Measurements from ENCODE around the gene C16orf74.

Gene C16orf74

DNA sequence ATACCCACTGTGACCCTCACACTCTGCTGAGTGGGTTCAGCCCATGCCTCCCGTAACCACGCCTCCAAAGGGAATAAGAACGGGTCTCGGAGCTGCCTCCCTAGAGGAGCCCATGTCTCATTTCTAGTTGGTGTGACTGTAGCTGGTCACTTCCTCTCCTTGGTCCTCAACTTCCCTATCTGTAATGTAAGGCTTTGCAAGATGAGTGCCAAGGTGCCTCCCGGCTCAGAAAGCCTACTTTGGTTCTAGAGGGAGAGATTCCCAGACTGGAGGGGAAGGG lies 20.8 kb downstream of the C16orf74 start:
- H3K4me3 ChIP-seq (replicated peaks in 1 of 2; ENCODE audit: low read depth in 2 of 2, low read length in 2 of 2): no peak overlapping the region
- TF ChIP-seq, protein P1, sequence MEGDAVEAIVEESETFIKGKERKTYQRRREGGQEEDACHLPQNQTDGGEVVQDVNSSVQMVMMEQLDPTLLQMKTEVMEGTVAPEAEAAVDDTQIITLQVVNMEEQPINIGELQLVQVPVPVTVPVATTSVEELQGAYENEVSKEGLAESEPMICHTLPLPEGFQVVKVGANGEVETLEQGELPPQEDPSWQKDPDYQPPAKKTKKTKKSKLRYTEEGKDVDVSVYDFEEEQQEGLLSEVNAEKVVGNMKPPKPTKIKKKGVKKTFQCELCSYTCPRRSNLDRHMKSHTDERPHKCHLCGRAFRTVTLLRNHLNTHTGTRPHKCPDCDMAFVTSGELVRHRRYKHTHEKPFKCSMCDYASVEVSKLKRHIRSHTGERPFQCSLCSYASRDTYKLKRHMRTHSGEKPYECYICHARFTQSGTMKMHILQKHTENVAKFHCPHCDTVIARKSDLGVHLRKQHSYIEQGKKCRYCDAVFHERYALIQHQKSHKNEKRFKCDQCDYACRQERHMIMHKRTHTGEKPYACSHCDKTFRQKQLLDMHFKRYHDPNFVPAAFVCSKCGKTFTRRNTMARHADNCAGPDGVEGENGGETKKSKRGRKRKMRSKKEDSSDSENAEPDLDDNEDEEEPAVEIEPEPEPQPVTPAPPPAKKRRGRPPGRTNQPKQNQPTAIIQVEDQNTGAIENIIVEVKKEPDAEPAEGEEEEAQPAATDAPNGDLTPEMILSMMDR (IDR thresholded peaks at IDR 0.05; ENCODE audit: low read depth, low read length): no peak
- no peak for DNase-seq (ENCODE audit: low read depth in 2 of 2)

DNA sequence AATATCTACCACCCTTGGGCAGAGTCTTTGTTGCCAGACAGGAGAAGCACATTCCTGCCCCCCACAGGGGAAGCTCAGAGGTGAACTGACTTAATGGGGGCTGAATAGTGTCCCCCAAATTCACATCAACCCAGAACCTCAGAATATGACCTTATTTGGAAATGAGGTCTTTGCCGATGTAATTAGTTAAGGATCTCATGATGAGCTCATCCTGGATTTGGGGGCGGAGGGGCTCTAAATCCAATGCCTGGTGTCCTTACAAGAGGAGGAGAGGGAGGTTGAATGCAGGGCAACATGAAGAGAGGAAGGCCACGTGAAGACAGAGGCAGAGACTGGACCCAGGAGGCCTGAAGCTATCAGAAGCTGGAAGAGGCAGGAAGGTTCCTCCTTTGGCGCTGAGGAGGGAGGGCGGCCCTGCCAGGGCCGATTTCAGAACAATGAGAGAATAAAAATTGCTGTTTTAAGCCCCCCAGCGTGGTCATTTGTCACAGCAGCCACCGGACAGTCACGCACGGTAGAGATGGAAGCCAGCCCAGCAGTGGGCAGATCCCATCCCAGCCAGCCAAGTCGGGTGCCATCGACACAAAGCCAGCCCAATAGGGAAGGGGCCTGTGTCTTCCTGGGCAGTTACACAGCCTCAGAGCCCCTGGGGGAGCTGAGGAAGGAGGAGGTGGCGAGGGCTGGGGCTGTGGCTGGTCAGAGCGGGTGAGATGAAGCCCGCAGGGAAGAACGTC lies 21.3 kb downstream of the C16orf74 start:
- DNase-seq (ENCODE audit: low read depth in 2 of 2): no peak
- TF ChIP-seq, protein P1 (IDR thresholded peaks at IDR 0.05; ENCODE audit: low read depth, low read length): no peak
- no peak overlapping the region for H3K4me3 ChIP-seq (replicated peaks in 1 of 2; ENCODE audit: low read depth in 2 of 2, low read length in 2 of 2)

DNA sequence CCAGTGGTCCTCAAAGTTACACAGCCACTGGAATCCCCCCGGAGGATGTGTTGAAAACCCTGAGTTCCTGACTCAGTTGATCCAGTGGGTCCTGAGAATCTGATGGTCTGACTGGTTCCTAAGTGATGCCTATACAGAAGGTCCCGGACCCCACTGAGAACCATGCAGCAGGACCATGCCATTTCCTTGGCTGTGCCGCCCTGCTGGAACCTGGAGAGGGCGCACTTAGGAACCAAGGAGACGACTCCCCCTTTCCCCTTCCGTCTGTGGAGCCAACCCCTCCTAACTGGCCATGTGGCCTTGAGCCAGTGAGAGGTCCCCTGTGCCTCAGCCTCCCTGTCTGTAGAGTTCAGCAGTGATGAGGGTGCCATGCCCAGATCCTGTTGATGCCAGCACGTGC lies 22.0 kb downstream of the C16orf74 start:
- no peak for DNase-seq (ENCODE audit: low read depth in 2 of 2)
- H3K4me3 ChIP-seq (replicated peaks in 1 of 2; ENCODE audit: low read depth in 2 of 2, low read length in 2 of 2): no peak overlapping the region
- TF ChIP-seq, protein P1 (IDR thresholded peaks at IDR 0.05; ENCODE audit: low read depth, low read length): peak; percentile 30

DNA sequence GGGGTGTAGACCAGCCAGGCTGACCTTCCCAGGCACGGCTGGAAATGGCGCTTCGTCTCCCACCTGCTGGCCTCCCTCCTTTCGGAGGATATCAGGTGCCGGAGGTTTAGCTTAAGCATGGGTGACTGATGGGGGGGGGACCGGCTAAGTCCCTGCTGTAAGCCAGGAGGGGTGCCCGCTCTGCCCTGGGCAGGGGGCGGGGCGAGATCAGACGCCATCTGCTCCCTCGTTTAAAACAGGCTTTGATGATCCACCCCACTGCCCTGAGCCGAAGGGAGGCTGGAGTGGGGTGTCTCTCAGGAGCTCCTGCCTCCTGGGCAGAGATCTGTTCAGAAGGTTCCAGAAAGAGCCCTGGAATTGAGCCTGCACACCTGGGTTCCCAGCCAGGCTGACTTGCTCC lies 26.0 kb downstream of the C16orf74 start:
- no peak overlapping the region for H3K4me3 ChIP-seq (replicated peaks in 1 of 2; ENCODE audit: low read depth in 2 of 2, low read length in 2 of 2)
- DNase-seq (ENCODE audit: low read depth in 2 of 2): no peak
- TF ChIP-seq, protein P1 (IDR thresholded peaks at IDR 0.05; ENCODE audit: low read depth, low read length): no peak

DNA sequence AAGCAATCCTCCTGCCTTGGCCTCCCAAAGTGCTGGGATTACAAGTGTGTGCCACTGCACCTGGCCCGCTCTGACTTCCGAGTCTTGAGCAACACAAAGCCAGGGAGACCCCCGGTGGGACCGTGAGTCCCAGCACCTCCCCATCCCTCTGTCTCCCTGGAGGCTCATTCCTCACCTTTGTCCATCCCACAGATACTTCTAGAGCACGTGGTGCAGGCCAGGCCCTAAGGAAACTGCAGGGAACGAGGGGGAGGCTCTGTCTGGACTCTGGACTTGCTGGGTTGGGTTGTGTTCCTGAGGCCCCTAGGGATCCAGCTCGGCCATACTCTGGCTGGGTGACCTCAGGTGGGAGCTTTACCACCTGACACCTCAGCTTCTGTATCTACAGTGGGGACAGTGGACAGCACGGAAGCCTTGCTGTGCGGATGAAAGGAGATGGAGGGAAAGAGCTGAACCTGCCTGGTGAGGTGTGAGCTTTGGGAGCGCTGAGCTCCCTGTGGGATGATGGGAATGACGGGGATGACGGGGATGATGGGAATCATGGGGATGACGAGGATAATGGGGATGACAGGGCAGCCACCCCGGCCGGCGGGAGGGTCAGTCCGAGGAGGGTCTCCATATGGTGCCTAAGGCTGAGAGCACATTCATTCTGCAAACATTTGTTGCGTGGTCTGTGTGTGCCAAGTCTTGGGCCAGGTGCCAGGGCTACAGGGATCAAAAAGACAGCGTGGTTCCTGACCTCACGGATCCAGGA lies 26.6 kb downstream of the C16orf74 start:
- TF ChIP-seq, protein P1 (IDR thresholded peaks at IDR 0.05; ENCODE audit: low read depth, low read length): no peak
- H3K4me3 ChIP-seq (replicated peaks in 1 of 2; ENCODE audit: low read depth in 2 of 2, low read length in 2 of 2): no peak overlapping the region
- DNase-seq (ENCODE audit: low read depth in 2 of 2): no peak

DNA sequence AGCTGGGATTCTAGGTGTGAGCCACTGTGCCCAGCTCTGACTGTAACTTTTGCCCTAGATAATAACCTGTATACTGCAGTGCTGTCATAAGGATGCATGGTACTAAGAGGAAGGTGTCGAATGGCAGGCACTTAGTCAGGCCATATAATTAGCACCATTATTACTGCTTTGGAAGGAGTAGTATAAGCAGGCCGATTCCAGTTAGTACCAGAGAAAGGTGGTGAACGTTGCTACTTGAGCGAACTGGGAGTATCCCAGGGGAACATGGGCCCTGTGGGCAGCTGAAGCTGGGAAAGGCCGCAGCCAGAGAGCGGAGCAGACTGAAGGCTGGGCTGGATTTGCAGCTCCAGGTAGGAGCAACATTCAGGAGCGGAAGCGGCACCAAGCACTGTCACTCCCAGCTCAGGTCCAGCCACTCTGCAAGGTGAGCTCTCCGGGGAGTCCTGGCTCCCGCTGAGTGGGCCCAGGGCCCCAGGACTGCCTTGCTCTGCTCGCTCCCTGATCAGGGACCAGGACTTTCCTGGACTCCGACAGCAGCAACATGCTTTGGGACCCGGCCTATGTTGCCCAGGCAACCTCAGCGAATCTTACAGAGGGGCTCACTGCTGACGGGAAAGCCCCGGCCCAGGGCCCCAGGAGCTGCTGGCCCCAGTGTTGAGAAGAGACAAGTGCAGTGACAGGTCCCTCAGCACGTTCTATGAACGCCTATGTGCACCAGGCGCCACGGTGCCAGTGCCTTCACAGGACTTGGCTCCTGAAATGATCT lies 28.6 kb downstream of the C16orf74 start:
- TF ChIP-seq, protein P1 (IDR thresholded peaks at IDR 0.05; ENCODE audit: low read depth, low read length): no peak
- DNase-seq (ENCODE audit: low read depth in 2 of 2): no peak
- H3K4me3 ChIP-seq (replicated peaks in 1 of 2; ENCODE audit: low read depth in 2 of 2, low read length in 2 of 2): no peak overlapping the region

Measured in cardiac fibroblast (primary cell).